EL (cell line): ENCODE measurements around the gene AUTS2.

ENCODE experiments used
- DNase-seq: peaks from one replicate; pipeline ENCODE4 v3.0.0-alpha.2; 2016

The AUTS2 gene

DNA sequence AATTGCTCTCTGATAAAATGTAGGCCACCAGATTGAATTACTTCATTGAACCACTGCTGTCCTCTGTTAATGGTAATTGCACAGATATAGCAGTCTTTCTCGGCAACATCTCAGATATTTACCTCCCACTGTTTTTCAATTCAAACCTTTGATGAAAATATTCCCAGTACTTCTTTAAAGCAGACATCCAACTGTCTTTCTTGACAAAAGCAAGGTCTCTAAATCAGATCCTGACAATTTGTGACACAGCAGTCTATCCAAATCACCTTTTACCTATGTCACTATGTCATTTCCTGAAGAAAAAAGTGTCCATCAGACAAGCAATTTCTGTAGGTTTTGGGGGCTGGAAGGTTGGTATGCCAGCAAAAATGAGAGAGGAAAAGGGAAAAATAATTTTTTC is 555.7 kb downstream of the AUTS2 start:
- no peak for DNase-seq

DNA sequence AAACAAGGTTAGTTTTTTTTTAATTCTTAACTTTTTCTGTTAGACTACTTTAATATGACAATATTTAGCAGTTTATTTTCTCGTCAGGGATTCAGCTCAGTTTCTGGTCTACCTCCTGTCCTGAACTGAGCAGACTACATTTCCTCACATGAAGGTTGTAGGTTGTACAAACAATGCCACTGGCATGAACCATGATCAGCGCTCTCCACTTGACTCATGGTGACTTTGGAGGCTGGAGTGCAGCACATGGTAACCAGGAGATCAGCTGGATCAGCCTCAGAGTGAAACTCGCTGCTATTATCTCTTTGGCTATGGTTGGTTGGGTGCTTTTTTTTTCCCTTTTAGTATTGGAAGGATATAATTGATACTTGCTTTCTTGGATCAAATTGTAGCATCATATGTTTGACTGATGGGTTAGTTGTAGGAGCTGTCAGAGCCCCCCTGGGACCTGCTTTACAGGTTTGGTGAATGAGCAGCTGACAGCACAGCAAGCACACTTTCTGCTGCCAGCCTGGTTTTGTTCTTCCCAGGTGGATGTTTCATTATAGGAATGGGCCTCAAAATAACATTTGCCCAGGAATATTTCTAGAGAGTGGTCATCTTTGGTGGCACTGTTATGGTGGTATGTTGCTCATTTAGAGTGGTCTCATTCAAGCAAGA is 556.4 kb downstream of the AUTS2 start:
- DNase-seq, result no peak

DNA sequence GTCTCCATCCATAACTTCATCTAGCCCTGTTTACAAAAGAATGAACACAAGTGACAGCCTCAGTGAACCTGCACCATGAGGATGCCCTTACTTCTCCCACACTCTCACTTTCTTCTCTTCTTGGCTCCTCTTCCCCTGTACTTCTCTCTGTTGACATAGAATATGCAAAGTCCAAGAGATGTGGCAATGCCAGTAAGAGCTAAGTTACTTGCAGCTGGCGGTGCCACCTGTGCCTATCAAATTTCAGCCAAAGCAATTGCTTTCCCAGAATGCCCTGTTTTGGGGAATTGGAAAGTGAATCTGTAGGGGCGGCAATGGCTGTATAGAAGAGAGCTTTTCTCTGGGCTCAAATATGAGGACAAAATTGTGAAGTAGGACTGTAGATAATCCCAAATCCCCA is 557.8 kb downstream of the AUTS2 start:
- DNase-seq, result no peak

DNA sequence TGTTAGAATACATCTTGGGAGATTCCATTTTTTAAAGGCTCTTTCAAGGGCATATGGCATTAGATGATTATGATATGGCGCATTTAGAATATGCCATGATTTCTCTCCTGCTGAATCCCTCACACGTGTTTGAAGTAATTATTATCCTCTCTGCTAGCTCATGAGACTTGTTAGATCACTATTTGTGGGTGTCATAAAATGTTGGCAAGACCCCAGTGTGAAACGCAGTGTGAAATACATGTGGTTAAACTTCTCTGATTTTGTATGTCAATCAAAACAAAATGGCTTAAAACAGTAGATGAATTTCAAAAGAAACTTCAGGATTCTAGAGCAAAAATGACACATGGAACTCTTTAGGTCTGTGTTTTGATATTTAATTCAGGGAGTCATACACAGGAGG is 560.8 kb downstream of the AUTS2 start:
- DNase-seq, result no peak

DNA sequence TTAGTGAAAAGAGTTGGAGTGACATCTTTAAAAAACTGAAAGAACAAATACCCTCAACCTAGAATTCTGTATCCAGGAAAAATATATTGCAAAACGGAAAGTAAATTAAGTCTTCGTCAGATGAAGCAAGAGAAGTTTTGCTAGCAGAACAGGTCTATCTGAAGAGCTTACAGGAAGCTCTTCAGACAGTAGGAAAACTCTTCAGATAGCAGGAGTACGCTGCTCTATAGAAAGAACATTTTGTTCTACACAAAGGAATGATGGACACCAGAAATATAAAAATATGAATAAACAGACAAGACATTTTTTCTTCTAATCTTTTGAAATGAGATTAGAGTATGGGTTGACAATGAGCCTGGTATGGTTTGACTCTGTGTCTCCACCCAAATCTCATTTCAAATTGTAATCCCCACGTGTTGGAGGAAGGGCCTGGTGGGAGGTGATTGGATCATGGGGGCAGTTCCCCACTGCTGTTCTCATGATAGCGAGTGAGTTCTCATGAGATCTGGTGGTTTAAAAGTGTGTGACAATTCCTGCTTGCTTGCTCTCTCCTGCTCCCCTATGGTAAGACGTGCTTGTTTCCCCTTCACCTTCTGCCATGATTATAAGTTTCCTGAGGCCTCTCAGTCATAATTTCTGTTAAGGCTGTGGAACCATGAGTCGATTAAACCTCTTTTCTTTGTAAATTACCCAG is 567.3 kb downstream of the AUTS2 start:
- no peak for DNase-seq

DNA sequence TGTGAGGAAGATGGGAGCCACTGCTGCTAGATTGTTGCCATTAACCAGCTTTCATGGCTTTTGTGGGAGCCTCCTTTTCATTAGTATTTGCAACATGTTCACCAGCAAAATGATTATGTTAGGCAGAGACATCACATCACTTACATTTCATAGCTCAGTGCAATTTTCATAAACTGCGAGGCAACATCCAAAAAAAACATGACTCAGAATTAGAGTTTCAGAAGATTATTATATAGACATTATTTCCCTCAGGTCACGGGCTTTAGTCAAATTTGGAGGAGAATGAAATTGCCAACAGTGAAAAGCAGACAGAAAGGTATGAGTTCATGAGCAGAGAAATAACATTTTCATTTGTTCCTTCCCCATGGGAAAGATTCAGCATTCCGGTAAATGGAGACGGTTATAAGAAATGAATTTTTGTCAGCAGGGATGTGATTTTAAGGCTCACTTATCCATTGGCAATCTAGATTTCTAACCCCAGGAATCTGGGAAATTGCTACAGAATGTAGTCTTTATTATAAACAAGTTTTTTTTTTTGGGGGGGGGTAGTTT is 573.2 kb downstream of the AUTS2 start:
- no peak for DNase-seq

DNA sequence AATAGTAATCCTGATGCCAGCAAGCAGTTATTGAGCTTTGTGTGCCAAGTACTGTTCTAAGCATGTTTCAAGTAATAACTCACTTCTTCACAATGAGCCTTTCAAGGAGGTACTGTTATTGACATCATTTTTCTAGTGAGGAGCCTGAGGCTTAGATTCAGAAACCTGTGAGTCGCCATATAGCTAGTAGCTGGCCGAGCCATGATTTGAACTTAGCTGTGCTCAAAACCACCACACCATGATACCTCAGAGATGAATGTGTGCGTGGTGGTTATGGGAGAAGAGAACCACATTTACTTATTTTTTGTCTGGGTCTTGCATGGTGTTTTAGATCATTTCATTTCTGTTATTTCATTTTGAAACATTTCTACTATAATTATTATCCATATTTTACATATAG is 578.9 kb downstream of the AUTS2 start:
- no peak for DNase-seq

DNA sequence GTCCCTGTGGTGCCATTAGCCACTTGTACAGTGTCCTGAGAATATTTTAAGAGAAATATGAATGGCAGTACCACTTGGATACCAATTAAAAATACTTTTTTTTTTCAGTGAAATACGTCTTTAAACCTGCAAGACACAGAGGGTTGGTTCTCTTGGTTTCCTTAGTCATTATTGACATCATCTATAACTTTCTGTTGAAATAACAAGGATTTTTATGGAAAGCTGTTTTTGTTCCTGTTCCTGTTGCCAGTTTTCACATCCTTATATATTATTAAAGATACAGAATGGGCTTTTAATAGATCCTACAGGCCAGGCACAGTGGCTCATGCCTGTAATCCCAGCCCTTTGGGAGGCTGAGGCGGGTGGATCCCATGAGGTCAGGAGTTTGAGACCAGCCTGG is 579.9 kb downstream of the AUTS2 start:
- no peak for DNase-seq

DNA sequence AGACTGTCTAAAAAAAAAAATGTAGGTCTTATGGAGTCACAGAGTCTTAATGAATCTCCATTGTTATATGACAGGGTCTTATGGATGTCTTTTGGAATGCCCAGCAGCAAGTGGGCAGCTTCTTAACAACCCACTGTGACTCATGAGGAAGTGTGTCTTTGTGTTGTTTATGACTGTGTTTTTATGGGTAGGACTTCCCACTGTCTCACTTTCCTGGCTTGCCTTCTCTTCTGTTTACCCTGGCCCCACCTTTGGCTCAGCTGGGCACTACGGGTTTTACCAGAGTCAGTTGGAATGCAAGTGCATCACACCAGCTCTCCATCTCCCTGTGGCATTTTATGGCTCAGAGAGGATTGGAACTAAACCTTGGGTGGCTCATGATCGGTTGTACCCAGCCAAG is 580.5 kb downstream of the AUTS2 start:
- no peak for DNase-seq

DNA sequence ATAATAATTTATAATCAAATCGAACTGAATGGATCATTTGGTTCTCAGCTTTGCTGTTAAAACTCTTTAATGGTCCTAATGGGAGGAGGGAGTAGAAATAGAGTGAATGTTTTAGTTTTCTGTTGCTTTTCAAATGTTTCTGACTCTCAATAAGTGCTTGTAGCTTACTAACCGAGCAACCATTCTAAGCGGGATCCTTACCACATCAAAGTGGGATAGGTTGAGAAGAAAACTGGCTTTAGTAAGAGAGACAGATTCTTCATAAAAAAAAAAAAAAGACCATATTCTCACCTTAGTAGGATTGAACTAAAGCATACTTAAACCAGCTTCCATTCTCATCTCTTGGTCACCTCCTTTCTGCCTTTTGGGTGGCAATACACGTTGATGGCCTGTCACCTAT is 584.2 kb downstream of the AUTS2 start:
- no peak for DNase-seq

DNA sequence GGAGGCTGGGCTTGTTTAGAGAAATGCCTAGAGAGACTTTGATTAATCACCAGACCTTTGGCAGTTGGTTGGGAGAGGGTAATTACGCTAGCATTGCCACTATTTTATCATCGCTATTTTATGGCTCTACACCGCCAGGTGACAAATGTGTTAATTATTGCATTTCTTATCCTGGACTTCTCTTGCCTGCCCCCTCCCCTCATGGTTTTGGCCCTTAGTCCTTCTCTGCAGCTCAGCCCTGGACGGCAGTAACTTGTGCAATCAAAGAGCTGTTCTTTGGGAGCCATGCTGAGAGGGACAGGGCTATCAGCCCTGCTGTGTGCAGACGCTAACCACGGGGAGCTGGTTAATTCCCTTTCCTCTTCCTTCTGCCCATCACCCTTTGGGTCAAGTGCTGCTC is 585.0 kb downstream of the AUTS2 start:
- DNase-seq, result no peak

DNA sequence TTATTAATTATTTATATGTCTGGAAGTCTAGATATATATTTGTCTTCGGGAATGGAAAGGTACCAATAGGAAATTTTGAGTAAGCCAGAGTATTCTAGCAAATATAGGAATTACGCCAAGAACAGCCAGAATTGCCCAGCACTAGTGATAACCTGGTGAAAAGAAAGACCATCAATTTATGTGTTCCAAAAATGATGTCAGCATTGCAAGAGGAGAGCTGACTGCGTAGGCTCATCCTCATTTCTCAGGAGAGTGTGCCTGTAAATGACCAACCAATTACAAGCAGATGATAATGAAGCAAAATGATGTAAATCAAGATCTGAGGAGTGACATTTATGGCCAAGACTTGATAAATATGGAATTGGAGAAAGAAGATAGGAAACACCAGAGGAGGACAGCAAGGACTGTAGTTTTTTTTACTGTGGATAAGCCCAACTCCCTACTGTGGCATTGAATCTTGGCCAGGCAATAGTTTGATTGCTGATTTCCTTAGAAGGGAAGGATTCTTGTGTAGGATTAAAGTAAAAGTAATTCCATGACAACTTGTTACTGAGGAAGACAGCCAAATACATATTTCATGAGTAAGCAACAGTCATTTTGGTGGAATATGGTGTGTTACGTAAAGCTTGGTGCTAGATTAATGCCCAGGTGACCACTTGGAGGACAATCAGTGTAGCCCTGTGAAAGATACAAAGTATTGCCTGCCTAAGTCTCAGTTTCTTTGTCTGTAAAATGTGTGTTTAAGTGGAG is 590.8 kb downstream of the AUTS2 start:
- no peak for DNase-seq

DNA sequence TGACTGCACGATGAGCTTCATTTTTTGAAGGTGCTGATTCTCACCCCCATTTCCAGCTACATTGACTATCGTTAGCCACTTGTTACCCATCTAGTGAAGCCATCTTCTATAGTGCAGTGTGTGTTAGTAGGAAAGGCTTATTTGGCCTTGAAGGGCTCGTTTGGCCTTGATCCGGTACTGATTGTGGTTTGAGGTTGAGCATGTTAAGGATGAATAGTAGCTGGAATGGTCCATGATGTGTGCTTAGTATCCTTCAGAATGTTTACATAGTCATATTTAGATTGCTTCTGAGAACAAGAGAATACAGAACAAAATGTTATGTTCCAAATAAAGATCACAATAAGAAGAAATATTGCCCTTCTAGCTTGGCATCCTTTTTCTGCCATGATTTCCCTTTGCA is 591.5 kb downstream of the AUTS2 start:
- DNase-seq, result no peak

DNA sequence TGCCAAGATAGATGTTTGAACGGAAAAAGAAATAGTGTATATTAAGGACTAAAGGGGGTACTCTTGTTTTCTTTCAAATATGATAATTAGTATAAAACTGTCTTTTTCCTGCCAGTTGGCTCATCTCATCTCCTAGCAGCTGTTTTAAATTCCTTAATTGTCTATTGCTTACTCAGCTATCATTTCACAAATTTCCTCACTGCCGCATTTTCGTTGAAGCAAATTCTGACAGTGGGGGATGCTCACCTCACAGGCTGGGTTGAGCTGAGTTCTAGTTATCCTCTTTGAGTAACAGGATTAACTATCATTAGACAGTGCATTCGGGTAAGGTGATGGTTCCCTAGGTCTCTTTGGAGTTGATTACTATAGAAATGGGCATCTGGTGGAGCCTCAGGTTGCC is 592.0 kb downstream of the AUTS2 start:
- no peak for DNase-seq

DNA sequence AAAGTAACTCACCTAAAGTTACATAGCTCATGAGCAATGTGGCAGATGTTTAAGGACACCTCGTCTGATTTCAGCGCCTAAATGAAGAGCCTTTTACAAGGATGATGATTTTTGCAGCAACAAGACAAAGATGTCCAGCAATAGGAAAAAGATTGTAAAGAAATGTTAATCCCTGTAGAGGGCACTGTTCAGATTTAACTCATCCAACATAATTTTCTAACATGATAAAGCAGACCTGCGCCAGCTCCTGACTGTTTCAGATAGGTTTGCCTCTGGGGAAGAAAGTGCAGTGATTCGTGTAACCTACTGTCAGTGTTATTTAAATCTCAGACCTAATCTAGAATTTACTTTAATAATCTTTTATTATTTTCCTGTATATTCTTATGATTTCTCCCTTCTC is 595.2 kb downstream of the AUTS2 start:
- DNase-seq, result no peak

DNA sequence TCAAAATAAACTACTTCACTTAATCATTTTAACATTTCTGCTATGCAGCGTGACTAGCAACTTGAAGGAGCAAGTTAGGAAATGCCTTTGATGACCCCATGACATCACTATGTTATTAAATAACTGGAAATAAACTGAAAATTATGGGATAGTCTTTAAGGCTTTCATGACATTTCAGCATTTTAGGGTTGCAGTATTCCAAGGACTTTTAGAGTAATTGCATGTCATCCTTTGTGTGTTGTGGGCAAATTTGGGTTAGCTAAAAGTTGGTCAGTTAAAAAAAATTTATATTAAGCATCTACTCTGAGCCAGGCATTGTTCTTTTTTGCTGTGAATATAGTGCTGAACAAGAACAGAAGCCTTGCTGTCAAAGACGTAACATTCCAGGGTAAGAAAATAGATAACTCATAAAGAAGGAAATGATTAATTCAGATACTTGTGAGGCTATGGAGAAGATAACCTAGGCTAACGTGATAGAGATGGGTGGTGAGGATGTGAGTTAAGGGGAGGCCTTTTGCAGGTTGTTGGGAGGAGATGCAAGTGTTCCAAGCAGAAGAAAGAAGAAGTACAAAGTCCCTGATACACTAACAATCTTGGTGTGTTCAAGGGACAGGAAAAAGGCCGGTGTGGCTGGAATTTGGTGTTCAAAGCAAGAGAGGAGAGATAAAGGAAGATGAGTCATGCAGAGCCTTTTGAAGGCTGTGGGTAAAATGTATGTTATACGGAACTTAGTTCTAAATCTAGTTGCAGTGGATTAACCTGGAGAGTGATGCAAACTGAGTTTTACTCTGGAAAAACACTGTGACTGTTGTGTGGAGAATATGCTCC is 610.2 kb downstream of the AUTS2 start:
- DNase-seq, result no peak

DNA sequence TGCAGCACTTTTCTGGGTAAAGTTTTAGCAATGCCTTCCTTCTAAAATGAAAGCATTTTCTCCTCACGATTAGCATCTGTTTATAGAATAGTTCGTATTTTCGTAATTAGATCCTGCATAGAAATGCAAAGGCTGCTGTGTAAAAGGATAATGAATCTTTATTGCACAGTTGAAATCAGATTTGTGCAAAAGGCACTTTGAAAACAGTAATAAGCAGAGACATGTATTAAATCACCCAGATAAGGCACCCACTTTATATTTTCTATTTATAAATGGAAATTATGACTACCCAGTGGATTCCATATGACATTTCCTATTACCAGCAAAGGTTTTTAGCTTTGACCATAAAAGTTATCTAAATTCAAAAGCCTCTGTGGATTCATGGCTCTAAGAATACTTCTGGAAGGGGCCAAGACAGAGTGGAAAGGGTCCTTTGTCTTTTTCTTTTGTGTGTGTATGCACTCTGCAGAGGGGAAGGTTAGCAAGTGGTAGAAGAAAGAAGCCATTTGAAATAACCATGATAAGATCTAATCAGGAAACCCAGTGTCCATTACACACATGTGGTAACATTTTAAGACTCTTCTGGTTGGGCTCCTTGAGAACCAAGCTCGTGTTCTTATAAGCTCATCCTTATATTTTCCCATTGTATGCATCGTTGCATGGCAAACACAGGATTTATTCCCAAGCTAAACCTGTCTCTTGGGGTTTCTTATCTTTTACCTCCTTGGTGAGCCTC is 612.1 kb downstream of the AUTS2 start:
- no peak for DNase-seq

DNA sequence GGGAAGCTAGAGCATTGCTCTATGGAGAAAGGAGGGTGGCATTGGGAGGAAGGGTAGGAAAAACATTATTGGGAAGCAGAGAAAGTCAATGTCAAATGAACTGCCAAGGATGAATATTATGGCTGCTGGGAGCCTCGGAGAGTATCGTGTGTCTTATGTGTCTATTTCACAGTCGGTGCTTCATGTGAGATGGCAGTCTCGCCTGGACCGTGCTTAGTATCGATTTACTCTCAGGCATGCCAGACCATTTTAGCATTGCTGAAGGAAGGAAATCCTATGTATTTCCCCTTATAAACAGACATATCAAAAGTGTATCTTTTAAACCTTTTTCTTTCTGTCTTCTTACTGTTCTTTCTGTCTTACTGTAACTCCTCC is 612.6 kb downstream of the AUTS2 start:
- DNase-seq, result no peak

DNA sequence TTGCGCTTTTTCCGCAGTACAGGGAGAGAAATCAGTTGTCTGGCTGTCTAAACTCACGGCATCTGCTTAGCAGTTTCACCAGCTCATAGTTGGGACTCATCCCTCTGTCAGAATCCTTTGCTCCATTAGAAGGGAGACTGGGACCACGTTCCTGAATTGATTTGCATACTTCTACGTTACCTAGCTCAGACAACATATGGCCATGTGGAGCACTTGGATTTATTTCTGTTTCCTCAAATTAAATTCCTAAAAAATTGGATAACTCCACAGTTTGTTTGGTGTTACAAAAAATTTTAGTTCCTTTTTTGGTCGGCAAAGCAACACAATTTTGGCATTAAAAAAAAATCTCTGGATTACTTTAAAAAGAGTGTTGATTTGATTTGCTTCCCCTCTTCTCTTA is 614.0 kb downstream of the AUTS2 start:
- no peak for DNase-seq

DNA sequence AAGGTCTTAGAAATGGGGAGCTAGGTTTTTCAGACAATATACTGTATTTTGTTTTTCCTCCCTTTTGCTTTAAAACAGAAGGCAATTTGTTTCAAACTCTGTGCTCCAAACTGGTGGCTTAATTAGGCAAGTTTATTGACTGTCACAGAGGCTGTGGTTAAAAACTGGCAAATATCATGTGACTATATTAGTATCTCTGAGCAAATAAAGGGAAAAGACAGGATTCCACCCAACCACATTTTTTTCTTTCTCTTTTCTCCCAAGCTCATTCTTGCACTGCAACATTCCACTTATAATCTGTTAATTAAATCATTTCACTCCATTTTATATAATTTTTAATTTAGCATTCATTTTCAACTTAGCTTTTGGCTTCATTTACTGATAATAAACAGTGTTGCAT is 615.8 kb downstream of the AUTS2 start:
- no peak for DNase-seq

DNA sequence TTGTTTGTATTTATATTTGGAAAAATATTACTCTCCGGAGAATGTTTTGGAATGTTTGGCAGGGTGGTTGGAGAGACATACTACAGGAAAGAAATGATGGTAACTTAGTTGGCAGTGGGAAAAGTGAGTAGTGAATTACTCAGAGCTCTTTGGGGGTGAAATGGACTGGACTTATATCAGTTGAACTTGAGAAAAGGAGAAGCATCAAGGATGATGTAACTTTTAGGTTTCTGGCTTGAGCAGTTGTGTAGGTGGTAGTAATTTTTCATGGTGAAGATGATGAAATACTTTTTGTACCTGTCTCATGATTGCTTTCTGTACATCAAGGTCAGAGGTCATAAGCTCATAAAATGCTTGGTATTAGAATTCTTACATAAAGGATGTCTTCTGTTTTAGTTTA is 617.2 kb downstream of the AUTS2 start:
- DNase-seq, result no peak

DNA sequence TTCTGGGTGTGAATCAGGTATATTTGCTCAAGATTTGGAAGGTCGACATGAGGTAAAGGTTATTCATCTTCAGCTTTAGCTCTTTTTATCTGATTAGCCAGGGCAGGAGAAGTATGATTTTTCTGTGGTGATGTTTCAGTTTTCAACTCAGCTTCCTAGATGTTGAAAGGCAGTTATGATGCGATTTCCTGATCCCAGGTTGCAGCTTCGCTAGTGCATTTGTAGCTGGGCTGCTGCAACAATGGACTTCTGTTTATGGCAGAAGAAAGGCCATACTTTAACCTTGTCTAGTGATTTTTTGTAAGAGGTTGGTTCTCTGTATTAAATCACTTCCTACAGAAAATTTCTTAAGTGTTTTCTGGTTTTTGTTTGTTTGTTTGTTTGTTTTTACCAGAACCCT is 619.3 kb downstream of the AUTS2 start:
- DNase-seq, result no peak

DNA sequence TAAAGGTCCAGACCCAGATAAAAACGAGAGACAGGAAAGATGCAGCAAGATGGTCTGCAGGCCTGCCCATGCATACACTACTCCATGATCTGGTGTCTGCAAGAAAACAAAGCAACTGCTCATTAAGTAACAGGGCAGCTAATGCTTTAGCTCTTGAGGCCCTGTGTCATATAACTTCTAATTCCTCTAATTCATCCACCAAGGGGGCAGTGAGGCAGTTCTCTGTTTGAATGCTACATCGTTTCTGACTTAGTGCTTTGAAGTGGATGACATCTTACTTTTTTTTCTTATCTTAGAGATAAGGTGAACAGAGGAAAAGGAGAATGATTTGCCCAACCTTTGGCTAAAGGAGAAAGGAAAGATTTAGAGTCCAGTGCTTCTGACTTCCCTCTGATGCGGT is 619.7 kb downstream of the AUTS2 start:
- no peak for DNase-seq
